Suprapubic skin (tissue), 4 donors: ENCODE results near the gene CAPN7. TPM values are rescaled to one million over a fixed set of nuclear protein-coding genes. Genes with fewer than 3 reads are reported as not detected.

Experiments
- DNase-seq, 2 donors: peaks; one replicate each; pipeline ENCODE4 v3.0.0-alpha.2; 2019; ENCODE audit warnings: low spot score in 2 of 2
- H3K27ac ChIP-seq: fragments of 200-600 bp; sonication (generic); one replicate; pipeline ENCODE4 v1.5.1; 2019
- H3K27me3 ChIP-seq: fragments of 200-600 bp; sonication (generic); one replicate; pipeline ENCODE4 v1.5.1; 2019
- H3K36me3 ChIP-seq: fragments of 200-600 bp; sonication (generic); one replicate; pipeline ENCODE4 v1.5.1; 2019
- H3K4me1 ChIP-seq: fragments of 200-600 bp; sonication (generic); one replicate; pipeline ENCODE4 v1.5.1; 2019
- H3K4me3 ChIP-seq: fragments of 200-600 bp; sonication (generic); one replicate; pipeline ENCODE4 v1.5.1; 2019; ENCODE audit warnings: mild to moderate bottlenecking
- H3K9me3 ChIP-seq: fragments of 200-600 bp; sonication (generic); one replicate; pipeline ENCODE4 v1.5.1; 2019
- EP300 ChIP-seq: sonication (generic); formaldehyde crosslinking; IDR thresholded peaks from one replicate; pipeline ENCODE4 v1.6.1; 2017; ENCODE audit warnings: antibody characterized with exemption
- POLR2A ChIP-seq, 2 donors: fragments of 450-650 bp; IDR thresholded peaks; one replicate each; pipeline ENCODE4 v1.6.1; 2017; ENCODE audit warnings: antibody characterized with exemption in 2 of 2, mild to moderate bottlenecking in 2 of 2, moderate library complexity in 2 of 2
- POLR2AphosphoS5 ChIP-seq, 3 donors: sonication (generic); formaldehyde crosslinking; IDR thresholded peaks; one replicate each; pipeline ENCODE4 v1.6.1; 2017; ENCODE audit warnings: antibody characterized with exemption in 3 of 3
- WGBS: methylation state at CpG from one replicate; pipeline ENCODE4 v1.1.5; 2018; 5-methylcytosine and 5-hydroxymethylcytosine counted together
- total RNA-seq, 4 donors: library from RNA; depleted of rRNA; stranded (reverse); fragments of >200 nt; gene quantifications; one replicate each; pipeline ENCODE4 v1.1.0, GENCODE V29; 2016
- TF ChIP-seq, protein P1 (sequence below), 2 donors: fragments of 200-600 bp in 1 of 2; fragments of 450-650 bp in 1 of 2; sonication (generic) in 1 of 2; IDR thresholded peaks; one replicate each; pipeline ENCODE4 v1.5.1; 2016 to 2019; ENCODE audit warnings: antibody characterized with exemption in 2 of 2, mild to moderate bottlenecking in 1 of 2, moderate library complexity in 1 of 2

The CAPN7 gene
- total RNA-seq, 4 donors from 2014 or later, result 32.0 to 112 (median 38.2) TPM

DNA sequence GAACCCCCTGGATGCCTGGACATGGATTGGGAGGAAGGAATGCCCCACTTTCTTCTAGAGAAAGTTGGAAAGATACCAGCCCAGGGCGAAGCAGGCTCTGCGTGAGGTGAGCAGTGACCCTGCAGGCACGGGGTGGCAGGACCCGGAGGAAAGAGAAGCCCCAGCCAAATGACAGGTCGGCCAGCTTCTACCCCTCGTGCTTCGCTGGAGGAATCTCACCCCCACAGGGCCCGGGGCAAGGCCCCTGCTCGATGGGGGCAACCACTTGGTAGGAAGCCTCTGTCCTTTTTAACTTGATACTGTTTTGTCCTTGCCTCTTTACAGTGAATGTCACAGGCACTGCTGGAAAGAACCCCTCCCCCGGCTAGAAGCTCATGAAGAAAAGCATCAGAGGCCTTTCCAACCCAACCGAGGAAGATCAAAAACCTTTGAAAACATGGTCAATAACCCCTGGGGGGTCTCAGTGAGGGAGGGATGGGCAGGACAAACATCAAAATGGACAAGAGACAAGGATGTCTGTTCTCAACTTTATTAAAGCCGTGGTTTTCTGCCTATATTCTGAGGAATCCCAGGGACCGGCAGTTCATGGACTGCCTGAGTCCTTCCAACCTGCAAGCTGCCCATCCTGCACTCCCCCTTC lies 71.9 kb downstream of the CAPN7 start:
- TF ChIP-seq POLR2AphosphoS5 (IDR thresholded peaks at IDR 0.05), result no peak
- TF ChIP-seq EP300, result no peak
- TF ChIP-seq POLR2A (IDR thresholded peaks at IDR 0.05), result no peak
- TF ChIP-seq, protein P1, sequence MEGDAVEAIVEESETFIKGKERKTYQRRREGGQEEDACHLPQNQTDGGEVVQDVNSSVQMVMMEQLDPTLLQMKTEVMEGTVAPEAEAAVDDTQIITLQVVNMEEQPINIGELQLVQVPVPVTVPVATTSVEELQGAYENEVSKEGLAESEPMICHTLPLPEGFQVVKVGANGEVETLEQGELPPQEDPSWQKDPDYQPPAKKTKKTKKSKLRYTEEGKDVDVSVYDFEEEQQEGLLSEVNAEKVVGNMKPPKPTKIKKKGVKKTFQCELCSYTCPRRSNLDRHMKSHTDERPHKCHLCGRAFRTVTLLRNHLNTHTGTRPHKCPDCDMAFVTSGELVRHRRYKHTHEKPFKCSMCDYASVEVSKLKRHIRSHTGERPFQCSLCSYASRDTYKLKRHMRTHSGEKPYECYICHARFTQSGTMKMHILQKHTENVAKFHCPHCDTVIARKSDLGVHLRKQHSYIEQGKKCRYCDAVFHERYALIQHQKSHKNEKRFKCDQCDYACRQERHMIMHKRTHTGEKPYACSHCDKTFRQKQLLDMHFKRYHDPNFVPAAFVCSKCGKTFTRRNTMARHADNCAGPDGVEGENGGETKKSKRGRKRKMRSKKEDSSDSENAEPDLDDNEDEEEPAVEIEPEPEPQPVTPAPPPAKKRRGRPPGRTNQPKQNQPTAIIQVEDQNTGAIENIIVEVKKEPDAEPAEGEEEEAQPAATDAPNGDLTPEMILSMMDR (IDR thresholded peaks at IDR 0.05), result no peak
- Histone ChIP-seq H3K27me3 (no peaks in the 10 kb centered on the region), H3K27ac (no peak overlapping the region), H3K36me3 (no peaks in the 10 kb centered on the region), H3K4me3 (no peak overlapping the region), H3K9me3 (no peaks in the 10 kb centered on the region), H3K4me1 (peaks cover 9% of the 10 kb centered on the region)
- WGBS, result 82% methylated on average over 13 of the region's 13 CpGs
- DNase-seq, result no peak

DNA sequence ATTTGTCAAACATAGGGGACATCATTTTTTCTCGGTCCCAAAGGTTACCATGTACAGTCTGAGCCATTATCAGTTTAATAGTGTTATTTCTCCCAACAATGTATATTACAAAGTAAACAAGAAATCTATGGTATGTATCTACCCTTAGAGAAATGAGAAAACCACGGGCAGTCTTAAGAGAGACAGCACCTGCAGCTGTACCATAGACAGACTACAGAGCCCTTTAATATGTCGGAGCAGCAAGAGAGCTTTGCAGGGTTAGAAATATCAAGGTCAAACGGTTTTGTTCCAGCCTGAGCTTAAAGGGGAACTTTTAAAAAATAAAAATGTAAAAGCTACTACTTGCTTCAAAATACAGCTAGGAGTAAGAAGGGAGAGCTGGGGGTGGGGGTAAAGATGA lies 73.2 kb downstream of the CAPN7 start:
- no peak for DNase-seq
- Histone ChIP-seq H3K36me3 (no peaks in the 10 kb centered on the region), H3K4me3 (no peak overlapping the region), H3K4me1 (peaks cover 9% of the 10 kb centered on the region), H3K9me3 (no peaks in the 10 kb centered on the region), H3K27me3 (no peaks in the 10 kb centered on the region), H3K27ac (no peak overlapping the region)
- 79% methylated on average over 4 of the region's 4 CpGs for WGBS
- TF ChIP-seq EP300, result no peak
- no peak for TF ChIP-seq POLR2AphosphoS5 (IDR thresholded peaks at IDR 0.05)
- TF ChIP-seq, protein P1 (IDR thresholded peaks at IDR 0.05), result no peak
- TF ChIP-seq POLR2A (IDR thresholded peaks at IDR 0.05), result no peak

DNA sequence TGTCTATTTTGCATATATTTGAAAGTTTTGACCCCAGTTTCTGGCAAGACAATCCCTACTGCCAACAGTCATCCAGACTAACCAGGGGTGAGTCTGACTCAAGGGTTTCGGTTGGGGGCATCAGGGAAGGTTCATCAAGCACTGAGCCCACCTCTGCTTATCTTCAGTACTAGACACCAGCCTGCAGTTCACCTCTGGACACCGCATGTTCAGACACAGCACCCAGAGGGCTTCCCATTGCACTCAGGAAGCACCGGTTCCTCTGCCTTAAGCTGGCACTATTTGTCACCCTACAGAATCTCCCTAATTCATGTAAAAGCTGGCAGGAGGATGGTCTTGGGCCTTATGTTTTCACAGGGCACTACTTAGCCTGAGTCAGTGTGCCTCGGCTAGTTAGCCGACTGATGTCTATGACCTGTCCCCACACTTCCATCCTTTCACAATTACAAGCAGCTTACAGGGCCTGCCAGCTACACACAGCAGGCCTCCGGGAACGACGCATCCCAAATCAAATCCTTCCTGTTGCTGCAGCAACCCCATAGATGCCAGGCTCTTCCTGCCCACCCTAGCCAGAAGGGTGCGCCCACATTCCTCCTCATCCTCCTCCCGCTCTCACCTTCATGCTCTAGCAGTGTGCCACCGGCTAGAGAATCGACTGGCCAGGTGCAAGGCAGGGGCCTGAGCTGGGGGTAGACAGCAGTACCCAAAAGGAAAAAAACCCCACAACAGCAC lies 73.8 kb downstream of the CAPN7 start:
- TF ChIP-seq POLR2A (IDR thresholded peaks at IDR 0.05), result no peak
- TF ChIP-seq, protein P1 (IDR thresholded peaks at IDR 0.05), result no peak
- no peaks in the 10 kb centered on the region for H3K27me3 ChIP-seq
- DNase-seq, result no peak
- peaks cover 14% of the 10 kb centered on the region for H3K4me1 ChIP-seq
- H3K9me3 ChIP-seq, result no peaks in the 10 kb centered on the region
- 64% methylated on average over 12 of the region's 12 CpGs for WGBS
- no peak overlapping the region for H3K4me3 ChIP-seq
- no peaks in the 10 kb centered on the region for H3K36me3 ChIP-seq
- H3K27ac ChIP-seq, result no peak overlapping the region

DNA sequence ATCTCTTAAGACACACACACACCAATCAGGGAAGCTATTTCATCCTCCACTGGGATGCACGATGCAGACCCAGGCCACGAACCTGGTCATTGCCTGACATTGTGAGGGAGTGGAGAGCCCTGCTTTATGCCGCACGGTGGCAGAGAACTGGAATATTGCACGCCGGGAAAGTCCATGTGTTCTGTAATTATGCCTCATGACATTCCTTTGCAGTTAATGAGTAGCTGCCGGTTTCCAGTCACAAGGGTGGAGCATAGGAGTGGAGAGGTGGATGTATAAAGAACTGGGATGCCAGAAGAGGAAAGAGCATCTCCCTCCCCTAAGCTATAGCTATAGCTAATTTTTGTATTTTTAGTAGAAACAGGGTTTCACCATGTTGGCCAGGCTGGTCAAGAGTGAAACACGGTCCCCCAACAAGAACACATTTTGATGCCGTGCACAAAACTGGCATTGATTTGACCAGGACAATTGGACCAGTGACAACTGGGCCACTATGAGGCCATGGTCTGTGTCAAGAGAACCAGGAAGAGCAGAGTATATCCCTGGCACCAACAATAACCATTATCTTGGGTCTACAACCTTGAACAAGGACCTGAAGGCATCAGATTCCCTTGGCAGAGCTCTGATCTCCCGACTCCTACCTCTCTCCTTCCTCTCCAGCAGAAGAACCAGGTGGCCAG lies 74.9 kb downstream of the CAPN7 start:
- TF ChIP-seq, protein P1 (IDR thresholded peaks at IDR 0.05), result no peak
- TF ChIP-seq POLR2AphosphoS5 (IDR thresholded peaks at IDR 0.05) (no peak), POLR2A (IDR thresholded peaks at IDR 0.05) (no peak), EP300 (no peak)
- H3K27ac ChIP-seq, result no peak overlapping the region
- no peaks in the 10 kb centered on the region for H3K36me3 ChIP-seq
- H3K4me3 ChIP-seq, result no peak overlapping the region
- H3K27me3 ChIP-seq, result no peaks in the 10 kb centered on the region
- no peaks in the 10 kb centered on the region for H3K9me3 ChIP-seq
- DNase-seq, result no peak
- 90% methylated on average over 10 of the region's 10 CpGs for whole genome bisulfite sequencing
- H3K4me1 ChIP-seq, result peaks cover 17% of the 10 kb centered on the region

DNA sequence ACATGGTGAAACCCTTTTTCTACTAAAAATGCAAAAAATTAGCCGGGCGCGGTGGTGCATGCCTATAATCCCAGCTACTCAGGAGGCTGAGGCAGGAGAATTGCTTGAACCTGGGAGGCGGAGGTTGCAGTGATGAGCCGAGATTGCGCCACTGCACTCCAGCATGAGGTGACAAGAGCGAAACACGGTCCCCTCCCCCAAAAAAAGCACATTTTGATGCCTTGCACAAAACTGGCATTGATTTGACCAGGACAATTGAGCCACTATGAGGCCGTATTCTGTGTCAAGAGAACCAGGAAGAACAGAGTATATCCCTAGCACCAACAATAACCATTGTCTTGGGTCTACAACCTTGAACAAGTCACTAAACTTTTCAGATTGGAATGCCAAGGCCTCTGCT lies 75.8 kb downstream of the CAPN7 start:
- no peaks in the 10 kb centered on the region for H3K9me3 ChIP-seq
- H3K4me1 ChIP-seq, result peaks cover 17% of the 10 kb centered on the region
- no peak for TF ChIP-seq POLR2A (IDR thresholded peaks at IDR 0.05)
- TF ChIP-seq EP300, result no peak
- TF ChIP-seq, protein P1 (IDR thresholded peaks at IDR 0.05), result no peak
- TF ChIP-seq POLR2AphosphoS5 (IDR thresholded peaks at IDR 0.05), result no peak
- DNase-seq, result no peak
- no peaks in the 10 kb centered on the region for H3K36me3 ChIP-seq
- 85% methylated on average over 9 of the region's 9 CpGs for WGBS
- no peaks in the 10 kb centered on the region for H3K27me3 ChIP-seq
- H3K4me3 ChIP-seq, result no peak overlapping the region
- H3K27ac ChIP-seq, result no peak overlapping the region
